ENCODE results near the gene ESRRB. TPM values are rescaled to one million over a fixed set of nuclear protein-coding genes. Genes with fewer than 3 reads are reported as not detected.

ESRRB gene
- total RNA-seq, 1 experiment from 2014 or later: 1.6 TPM

DNA sequence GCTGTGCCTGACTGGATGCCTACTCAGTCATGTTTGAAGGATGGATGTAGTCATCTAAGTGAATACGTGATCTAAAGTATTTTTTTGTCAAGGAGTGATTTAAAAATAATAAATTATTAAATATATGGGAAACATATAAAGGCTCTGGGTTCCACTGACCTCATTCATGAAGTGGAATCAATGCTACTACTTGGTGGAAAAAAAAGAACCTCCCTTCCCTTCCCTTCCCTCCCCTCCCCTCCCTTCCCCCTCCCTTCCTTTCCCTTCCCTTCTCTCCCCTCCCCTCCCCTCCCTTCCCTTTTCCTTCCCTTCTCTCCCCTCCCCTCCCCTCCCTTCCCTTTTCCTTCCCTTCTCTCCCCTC is 162.7 kb downstream of the ESRRB start (continued):
- TF ChIP-seq, protein P1, sequence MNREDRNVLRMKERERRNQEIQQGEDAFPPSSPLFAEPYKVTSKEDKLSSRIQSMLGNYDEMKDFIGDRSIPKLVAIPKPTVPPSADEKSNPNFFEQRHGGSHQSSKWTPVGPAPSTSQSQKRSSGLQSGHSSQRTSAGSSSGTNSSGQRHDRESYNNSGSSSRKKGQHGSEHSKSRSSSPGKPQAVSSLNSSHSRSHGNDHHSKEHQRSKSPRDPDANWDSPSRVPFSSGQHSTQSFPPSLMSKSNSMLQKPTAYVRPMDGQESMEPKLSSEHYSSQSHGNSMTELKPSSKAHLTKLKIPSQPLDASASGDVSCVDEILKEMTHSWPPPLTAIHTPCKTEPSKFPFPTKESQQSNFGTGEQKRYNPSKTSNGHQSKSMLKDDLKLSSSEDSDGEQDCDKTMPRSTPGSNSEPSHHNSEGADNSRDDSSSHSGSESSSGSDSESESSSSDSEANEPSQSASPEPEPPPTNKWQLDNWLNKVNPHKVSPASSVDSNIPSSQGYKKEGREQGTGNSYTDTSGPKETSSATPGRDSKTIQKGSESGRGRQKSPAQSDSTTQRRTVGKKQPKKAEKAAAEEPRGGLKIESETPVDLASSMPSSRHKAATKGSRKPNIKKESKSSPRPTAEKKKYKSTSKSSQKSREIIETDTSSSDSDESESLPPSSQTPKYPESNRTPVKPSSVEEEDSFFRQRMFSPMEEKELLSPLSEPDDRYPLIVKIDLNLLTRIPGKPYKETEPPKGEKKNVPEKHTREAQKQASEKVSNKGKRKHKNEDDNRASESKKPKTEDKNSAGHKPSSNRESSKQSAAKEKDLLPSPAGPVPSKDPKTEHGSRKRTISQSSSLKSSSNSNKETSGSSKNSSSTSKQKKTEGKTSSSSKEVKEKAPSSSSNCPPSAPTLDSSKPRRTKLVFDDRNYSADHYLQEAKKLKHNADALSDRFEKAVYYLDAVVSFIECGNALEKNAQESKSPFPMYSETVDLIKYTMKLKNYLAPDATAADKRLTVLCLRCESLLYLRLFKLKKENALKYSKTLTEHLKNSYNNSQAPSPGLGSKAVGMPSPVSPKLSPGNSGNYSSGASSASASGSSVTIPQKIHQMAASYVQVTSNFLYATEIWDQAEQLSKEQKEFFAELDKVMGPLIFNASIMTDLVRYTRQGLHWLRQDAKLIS (CRISPR knock-in tag; IDR thresholded peaks at IDR 0.05; ENCODE audit: borderline replicate concordance): no peak
- no peak for TF ChIP-seq SMAD4 (CRISPR knock-in tag; IDR thresholded peaks at IDR 0.05)

DNA sequence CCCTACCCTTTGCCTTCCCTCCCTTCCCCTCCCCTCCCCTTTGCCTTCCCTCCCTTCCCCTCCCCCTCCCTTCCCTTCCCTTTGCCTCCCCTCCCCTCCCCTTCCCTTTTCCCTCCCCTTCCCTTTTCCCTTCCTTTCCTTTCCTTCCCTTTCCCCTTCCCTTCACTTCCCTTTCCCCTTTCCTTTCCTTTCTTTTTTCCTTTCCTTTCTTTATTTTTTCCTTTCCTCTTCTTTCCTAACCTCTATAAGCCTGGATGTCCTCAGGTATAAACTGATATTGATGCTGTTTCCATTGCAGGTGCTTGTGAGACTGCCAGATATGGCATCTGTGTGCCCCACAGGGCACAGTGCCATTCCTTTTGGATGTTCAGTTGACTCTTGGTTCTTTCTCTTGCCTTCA is 163.2 kb downstream of the ESRRB start:
- Mint-ChIP-seq H3K27ac (no peak overlapping the region), H3K4me1 (peaks cover 25% of the 10 kb centered on the region), H3K27me3 (ENCODE audit: low read depth) (no peaks in the 10 kb centered on the region), H3K36me3 (peaks cover 4% of the 10 kb centered on the region; the same call in 1 of the 2 replicates), H3K9me3 (peaks cover 5% of the 10 kb centered on the region), H3K4me3 (no peak overlapping the region)
- DNase-seq (ENCODE audit: low spot score) (no peak), ATAC-seq (no peak)
- CTCF ChIA-PET: no interaction called here
- POLR2A ChIA-PET: no interaction called here
- TF ChIP-seq ZNF396 (CRISPR knock-in tag; IDR thresholded peaks at IDR 0.05; ENCODE audit: borderline replicate concordance) (no peak), ZNF138 (CRISPR knock-in tag; conservative IDR thresholded peaks at IDR 0.05) (no peak), JAZF1 (CRISPR knock-in tag; IDR thresholded peaks at IDR 0.05) (no peak), ESRRA (CRISPR knock-in tag; IDR thresholded peaks at IDR 0.05; ENCODE audit: borderline replicate concordance) (no peak), KAT7 (CRISPR knock-in tag; IDR thresholded peaks at IDR 0.05; ENCODE audit: borderline replicate concordance) (no peak), JUN (CRISPR knock-in tag; IDR thresholded peaks at IDR 0.05) (no peak)
- TF ChIP-seq, protein P2, sequence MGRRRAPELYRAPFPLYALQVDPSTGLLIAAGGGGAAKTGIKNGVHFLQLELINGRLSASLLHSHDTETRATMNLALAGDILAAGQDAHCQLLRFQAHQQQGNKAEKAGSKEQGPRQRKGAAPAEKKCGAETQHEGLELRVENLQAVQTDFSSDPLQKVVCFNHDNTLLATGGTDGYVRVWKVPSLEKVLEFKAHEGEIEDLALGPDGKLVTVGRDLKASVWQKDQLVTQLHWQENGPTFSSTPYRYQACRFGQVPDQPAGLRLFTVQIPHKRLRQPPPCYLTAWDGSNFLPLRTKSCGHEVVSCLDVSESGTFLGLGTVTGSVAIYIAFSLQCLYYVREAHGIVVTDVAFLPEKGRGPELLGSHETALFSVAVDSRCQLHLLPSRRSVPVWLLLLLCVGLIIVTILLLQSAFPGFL (CRISPR knock-in tag; IDR thresholded peaks at IDR 0.05; ENCODE audit: borderline replicate concordance): no peak
- TF ChIP-seq, protein P3, sequence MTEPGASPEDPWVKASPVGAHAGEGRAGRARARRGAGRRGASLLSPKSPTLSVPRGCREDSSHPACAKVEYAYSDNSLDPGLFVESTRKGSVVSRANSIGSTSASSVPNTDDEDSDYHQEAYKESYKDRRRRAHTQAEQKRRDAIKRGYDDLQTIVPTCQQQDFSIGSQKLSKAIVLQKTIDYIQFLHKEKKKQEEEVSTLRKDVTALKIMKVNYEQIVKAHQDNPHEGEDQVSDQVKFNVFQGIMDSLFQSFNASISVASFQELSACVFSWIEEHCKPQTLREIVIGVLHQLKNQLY (CRISPR knock-in tag; IDR thresholded peaks at IDR 0.05): no peak

DNA sequence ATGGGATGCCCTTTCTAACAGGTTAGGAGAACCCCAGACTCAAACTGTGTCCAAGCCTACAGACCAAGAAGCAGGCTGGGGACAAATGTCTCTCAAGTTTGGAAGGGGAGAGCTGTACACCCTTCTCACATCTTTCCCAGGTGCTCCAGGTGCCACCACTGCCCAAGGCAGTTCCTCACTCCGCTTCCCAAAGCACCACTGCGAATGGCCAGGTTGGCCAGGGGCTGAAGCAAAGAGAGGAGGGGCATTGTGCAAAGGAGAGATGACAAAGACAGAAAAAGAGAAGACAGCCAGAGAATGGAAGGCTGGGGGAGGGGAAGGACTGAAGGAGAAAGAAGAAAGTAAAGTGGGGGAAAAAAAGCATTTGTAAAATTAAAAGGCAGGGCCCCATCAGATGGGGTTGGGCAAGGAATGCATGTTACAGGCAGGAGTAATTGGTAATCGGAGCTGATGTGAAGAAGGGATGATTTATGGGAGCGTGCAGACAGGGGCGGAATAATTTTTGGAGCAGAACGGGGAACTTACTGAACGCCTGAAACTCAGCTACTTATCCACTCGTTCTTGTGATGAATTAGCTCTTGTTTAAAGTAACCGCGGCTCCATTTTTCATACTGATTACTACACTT is 165.8 kb downstream of the ESRRB start:
- TF ChIP-seq GTF2I (CRISPR knock-in tag; conservative IDR thresholded peaks at IDR 0.05) (no peak), FOXJ3 (CRISPR knock-in tag; IDR thresholded peaks at IDR 0.05; ENCODE audit: borderline replicate concordance) (no peak)
- TF ChIP-seq, protein P4, sequence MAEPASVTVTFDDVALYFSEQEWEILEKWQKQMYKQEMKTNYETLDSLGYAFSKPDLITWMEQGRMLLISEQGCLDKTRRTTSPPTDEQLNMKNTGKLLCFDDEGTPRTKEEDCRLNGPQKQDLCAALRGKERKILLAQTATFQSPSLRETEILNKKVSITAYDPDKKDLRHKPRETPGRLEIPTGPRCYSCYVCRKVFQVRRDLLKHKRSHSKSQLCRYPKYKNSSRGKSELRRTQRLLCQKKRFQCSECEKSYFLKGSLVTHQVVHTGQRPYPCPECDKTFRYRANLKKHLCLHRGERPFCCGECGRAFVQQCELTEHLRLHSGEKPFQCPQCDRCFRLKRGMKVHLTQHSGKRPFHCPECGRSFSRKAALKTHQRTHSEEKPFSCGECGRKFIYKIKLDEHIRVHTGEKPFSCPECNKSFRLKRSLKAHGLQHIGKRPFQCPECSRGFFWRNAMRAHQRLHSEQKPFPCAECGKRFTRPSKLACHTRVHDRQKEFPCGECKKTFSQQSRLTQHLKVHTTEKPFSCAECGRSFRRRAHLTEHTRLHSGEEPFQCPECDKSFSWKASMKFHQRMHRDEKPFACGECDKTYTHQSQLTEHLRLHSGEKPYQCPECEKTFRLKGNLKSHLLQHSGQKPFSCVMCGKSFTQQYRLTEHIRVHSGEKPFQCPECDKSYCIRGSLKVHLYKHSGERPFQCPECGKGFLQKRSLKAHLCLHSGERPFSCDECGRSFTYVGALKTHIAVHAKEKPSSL (CRISPR knock-in tag; conservative IDR thresholded peaks at IDR 0.05): no peak
- TF ChIP-seq, protein P5, sequence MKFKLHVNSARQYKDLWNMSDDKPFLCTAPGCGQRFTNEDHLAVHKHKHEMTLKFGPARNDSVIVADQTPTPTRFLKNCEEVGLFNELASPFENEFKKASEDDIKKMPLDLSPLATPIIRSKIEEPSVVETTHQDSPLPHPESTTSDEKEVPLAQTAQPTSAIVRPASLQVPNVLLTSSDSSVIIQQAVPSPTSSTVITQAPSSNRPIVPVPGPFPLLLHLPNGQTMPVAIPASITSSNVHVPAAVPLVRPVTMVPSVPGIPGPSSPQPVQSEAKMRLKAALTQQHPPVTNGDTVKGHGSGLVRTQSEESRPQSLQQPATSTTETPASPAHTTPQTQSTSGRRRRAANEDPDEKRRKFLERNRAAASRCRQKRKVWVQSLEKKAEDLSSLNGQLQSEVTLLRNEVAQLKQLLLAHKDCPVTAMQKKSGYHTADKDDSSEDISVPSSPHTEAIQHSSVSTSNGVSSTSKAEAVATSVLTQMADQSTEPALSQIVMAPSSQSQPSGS (CRISPR knock-in tag; IDR thresholded peaks at IDR 0.05; ENCODE audit: borderline replicate concordance, low read depth): no peak
- TF ChIP-seq, protein P6, sequence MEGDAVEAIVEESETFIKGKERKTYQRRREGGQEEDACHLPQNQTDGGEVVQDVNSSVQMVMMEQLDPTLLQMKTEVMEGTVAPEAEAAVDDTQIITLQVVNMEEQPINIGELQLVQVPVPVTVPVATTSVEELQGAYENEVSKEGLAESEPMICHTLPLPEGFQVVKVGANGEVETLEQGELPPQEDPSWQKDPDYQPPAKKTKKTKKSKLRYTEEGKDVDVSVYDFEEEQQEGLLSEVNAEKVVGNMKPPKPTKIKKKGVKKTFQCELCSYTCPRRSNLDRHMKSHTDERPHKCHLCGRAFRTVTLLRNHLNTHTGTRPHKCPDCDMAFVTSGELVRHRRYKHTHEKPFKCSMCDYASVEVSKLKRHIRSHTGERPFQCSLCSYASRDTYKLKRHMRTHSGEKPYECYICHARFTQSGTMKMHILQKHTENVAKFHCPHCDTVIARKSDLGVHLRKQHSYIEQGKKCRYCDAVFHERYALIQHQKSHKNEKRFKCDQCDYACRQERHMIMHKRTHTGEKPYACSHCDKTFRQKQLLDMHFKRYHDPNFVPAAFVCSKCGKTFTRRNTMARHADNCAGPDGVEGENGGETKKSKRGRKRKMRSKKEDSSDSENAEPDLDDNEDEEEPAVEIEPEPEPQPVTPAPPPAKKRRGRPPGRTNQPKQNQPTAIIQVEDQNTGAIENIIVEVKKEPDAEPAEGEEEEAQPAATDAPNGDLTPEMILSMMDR (IDR thresholded peaks at IDR 0.05): no peak
- TF ChIP-seq, protein P7, sequence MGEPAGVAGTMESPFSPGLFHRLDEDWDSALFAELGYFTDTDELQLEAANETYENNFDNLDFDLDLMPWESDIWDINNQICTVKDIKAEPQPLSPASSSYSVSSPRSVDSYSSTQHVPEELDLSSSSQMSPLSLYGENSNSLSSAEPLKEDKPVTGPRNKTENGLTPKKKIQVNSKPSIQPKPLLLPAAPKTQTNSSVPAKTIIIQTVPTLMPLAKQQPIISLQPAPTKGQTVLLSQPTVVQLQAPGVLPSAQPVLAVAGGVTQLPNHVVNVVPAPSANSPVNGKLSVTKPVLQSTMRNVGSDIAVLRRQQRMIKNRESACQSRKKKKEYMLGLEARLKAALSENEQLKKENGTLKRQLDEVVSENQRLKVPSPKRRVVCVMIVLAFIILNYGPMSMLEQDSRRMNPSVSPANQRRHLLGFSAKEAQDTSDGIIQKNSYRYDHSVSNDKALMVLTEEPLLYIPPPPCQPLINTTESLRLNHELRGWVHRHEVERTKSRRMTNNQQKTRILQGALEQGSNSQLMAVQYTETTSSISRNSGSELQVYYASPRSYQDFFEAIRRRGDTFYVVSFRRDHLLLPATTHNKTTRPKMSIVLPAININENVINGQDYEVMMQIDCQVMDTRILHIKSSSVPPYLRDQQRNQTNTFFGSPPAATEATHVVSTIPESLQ (CRISPR knock-in tag; IDR thresholded peaks at IDR 0.05): no peak
- H3K36me3 Mint-ChIP-seq: no peaks in the 10 kb centered on the region
- H3K9me3 Mint-ChIP-seq: no peaks in the 10 kb centered on the region
- peaks cover 25% of the 10 kb centered on the region for H3K4me1 Mint-ChIP-seq
- CTCF ChIA-PET: interaction anchor here (1.0 to 1.2 kb wide), 2 partner anchors 10 to 155 kb away, joined by 3 read pairs; no protein-coding TSS in a partner anchor
- no peak for DNase-seq (ENCODE audit: low spot score)
- POLR2A ChIA-PET: no interaction called here
- no peak for ATAC-seq
- no peak overlapping the region for H3K4me3 Mint-ChIP-seq
- H3K27ac Mint-ChIP-seq: no peak overlapping the region; the same call in 1 of the 2 replicates
- H3K27me3 Mint-ChIP-seq (ENCODE audit: low read depth): no peaks in the 10 kb centered on the region

All from WTC11 (cell line).